GM21529 (cell line): Measurements from ENCODE around the gene PPCDC.
A peak's percentile ranks its signal among the peaks of the same experiment; 100 is the strongest.

Source experiments
- ATAC-seq: cut with Tn5 transposase; IDR thresholded peaks from one replicate; pipeline ENCODE4 v1.9.1; 2021; ENCODE audit not compliant: unreplicated experiment

PPCDC gene

GRCh38 chr15:75008629-75009326 is 14.6 kb upstream of the PPCDC start:
- ATAC-seq, result peak; percentile 84

- no peak for ATAC-seq
These were observed 7.0 kb upstream of the PPCDC start for GRCh38 chr15:75016431-75016830.

- ATAC-seq, result no peak
These were observed 3.5 kb upstream of the PPCDC start for GRCh38 chr15:75019916-75020315.

GRCh38 chr15:75021341-75021740 is 2.0 kb upstream of the PPCDC start:
- ATAC-seq, result no peak

- ATAC-seq, result no peak
These were observed 608 bp upstream of the PPCDC start for GRCh38 chr15:75022783-75023180.

- ATAC-seq, result no peak
These were observed 664 bp downstream of the PPCDC start for GRCh38 chr15:75023872-75024636.

GRCh38 chr15:75025107-75025506 is 1.7 kb downstream of the PPCDC start:
- no peak for ATAC-seq

- no peak for ATAC-seq
These were observed 2.3 kb downstream of the PPCDC start for GRCh38 chr15:75025548-75026260.

GRCh38 chr15:75027551-75027950 is 4.2 kb downstream of the PPCDC start:
- ATAC-seq, result no peak

GRCh38 chr15:75028991-75029377 is 5.6 kb downstream of the PPCDC start:
- ATAC-seq, result no peak

- ATAC-seq, result no peak
These were observed 6.1 kb downstream of the PPCDC start for GRCh38 chr15:75029378-75030022.

GRCh38 chr15:75030023-75030413 is 6.6 kb downstream of the PPCDC start:
- ATAC-seq, result no peak

GRCh38 chr15:75030424-75030823 is 7.0 kb downstream of the PPCDC start:
- no peak for ATAC-seq

GRCh38 chr15:75031848-75032247 is 8.5 kb downstream of the PPCDC start:
- ATAC-seq, result no peak

- ATAC-seq, result no peak
These were observed 9.0 kb downstream of the PPCDC start for GRCh38 chr15:75032395-75032794.

- ATAC-seq, result no peak
These were observed 10.4 kb downstream of the PPCDC start for GRCh38 chr15:75033809-75034208.

GRCh38 chr15:75034615-75035014 is 11.2 kb downstream of the PPCDC start:
- no peak for ATAC-seq

- no peak for ATAC-seq
These were observed 12.8 kb downstream of the PPCDC start for GRCh38 chr15:75036212-75036616.

GRCh38 chr15:75037685-75038084 is 14.3 kb downstream of the PPCDC start:
- no peak for ATAC-seq

GRCh38 chr15:75038231-75038630 is 14.8 kb downstream of the PPCDC start:
- no peak for ATAC-seq

GRCh38 chr15:75042730-75043508 is 19.5 kb downstream of the PPCDC start:
- ATAC-seq, result peak; percentile 69
